Thyroid gland (tissue), 4 donors: ENCODE measurements around the gene FOXN3.

Experiments
- POLR2A ChIP-seq, 2 donors: fragments of 450-650 bp; IDR thresholded peaks; one replicate each; pipeline ENCODE4 v1.6.1; 2017; ENCODE audit warnings: antibody characterized with exemption in 2 of 2, mild to moderate bottlenecking in 2 of 2, moderate library complexity in 1 of 2
- TF ChIP-seq, protein P1 (sequence below), 6 experiments: fragments of 200-600 bp in 3 of 6; fragments of 450-650 bp in 3 of 6; sonication (generic) in 3 of 6; IDR thresholded peaks; one replicate each; pipeline ENCODE4 v1.5.1; 2016 to 2019; ENCODE audit warnings: antibody characterized with exemption in 6 of 6, mild to moderate bottlenecking in 2 of 6, inconsistent platforms in 1 of 6, moderate library complexity in 1 of 6

DNA sequence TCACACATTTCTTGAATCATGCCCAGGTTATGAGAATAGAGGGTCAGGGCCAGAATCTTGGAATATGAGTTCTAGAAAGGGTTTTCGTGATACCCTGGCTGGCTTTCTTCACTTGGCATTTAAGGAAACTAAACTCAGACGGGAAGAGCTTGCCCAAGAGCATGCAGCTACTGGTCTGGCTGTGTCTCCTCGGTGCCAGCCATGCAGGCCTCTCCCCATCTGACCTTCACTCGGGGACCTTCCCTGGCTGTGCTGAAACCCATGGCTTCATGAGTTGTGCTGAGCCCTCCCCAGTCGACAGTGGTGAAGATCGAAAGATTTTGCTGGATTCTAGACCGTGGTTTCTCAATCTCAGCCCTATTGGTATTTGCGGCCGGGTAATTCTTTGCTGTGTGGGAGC lies 38.0 kb downstream of the FOXN3 start:
- no peak for TF ChIP-seq POLR2A (IDR thresholded peaks at IDR 0.05)
- TF ChIP-seq, protein P1, sequence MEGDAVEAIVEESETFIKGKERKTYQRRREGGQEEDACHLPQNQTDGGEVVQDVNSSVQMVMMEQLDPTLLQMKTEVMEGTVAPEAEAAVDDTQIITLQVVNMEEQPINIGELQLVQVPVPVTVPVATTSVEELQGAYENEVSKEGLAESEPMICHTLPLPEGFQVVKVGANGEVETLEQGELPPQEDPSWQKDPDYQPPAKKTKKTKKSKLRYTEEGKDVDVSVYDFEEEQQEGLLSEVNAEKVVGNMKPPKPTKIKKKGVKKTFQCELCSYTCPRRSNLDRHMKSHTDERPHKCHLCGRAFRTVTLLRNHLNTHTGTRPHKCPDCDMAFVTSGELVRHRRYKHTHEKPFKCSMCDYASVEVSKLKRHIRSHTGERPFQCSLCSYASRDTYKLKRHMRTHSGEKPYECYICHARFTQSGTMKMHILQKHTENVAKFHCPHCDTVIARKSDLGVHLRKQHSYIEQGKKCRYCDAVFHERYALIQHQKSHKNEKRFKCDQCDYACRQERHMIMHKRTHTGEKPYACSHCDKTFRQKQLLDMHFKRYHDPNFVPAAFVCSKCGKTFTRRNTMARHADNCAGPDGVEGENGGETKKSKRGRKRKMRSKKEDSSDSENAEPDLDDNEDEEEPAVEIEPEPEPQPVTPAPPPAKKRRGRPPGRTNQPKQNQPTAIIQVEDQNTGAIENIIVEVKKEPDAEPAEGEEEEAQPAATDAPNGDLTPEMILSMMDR (IDR thresholded peaks at IDR 0.05) = no peak
